ENCODE data around the gene SPTB.

GRCh38 chr14:64746298-64747250, 133.1 kb downstream of the SPTB start:
- TF ChIP-seq POLR2A (IDR thresholded peaks at IDR 0.05) = no peak
- TF ChIP-seq, protein P1, sequence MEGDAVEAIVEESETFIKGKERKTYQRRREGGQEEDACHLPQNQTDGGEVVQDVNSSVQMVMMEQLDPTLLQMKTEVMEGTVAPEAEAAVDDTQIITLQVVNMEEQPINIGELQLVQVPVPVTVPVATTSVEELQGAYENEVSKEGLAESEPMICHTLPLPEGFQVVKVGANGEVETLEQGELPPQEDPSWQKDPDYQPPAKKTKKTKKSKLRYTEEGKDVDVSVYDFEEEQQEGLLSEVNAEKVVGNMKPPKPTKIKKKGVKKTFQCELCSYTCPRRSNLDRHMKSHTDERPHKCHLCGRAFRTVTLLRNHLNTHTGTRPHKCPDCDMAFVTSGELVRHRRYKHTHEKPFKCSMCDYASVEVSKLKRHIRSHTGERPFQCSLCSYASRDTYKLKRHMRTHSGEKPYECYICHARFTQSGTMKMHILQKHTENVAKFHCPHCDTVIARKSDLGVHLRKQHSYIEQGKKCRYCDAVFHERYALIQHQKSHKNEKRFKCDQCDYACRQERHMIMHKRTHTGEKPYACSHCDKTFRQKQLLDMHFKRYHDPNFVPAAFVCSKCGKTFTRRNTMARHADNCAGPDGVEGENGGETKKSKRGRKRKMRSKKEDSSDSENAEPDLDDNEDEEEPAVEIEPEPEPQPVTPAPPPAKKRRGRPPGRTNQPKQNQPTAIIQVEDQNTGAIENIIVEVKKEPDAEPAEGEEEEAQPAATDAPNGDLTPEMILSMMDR (IDR thresholded peaks at IDR 0.05) = no peak

Measured in esophagus squamous epithelium (tissue), 4 donors.